Astrocyte (in vitro differentiated cells and primary cell): ENCODE results near the gene FMN2. TPM values are rescaled to one million over a fixed set of nuclear protein-coding genes. Genes with fewer than 3 reads are reported as not detected.
A peak's percentile ranks its signal among the peaks of the same experiment; 100 is the strongest.

Experiments used
- DNase-seq: peaks from one replicate; pipeline ENCODE4 v3.0.0-alpha.2; 2010; ENCODE audit warnings: low read depth
- FAIRE-seq: peaks from 2 replicates; lab custom pipeline; 2011; peaks lifted over from hg19 to GRCh38; lab: Jason Lieb, UNC
- H2AFZ ChIP-seq: 2 replicates; pipeline ENCODE4 v1.6.0; 2012; ENCODE audit warnings: low read depth, low read length, inconsistent platforms
- H3K27ac ChIP-seq: 2 replicates; pipeline ENCODE4 v1.5.1; 2011; ENCODE audit warnings: low read depth, low read length, inconsistent platforms
- H3K27me3 ChIP-seq: 2 replicates; pipeline ENCODE4 v1.6.0; 2011; ENCODE audit warnings: low read length, inconsistent platforms; ENCODE audit not compliant: insufficient read depth
- H3K36me3 ChIP-seq: 2 replicates; pipeline ENCODE4 v1.5.1; 2011; ENCODE audit warnings: low read length, inconsistent platforms; ENCODE audit not compliant: insufficient read depth
- H3K4me1 ChIP-seq: 2 replicates; pipeline ENCODE4 v1.5.1; 2011; ENCODE audit warnings: low read length, inconsistent platforms; ENCODE audit not compliant: insufficient read depth
- H3K4me2 ChIP-seq: 2 replicates; pipeline ENCODE4 v1.6.0; 2012; ENCODE audit warnings: low read length, inconsistent platforms
- H3K4me3 ChIP-seq: 2 replicates; pipeline ENCODE4 v1.5.1; 2011; ENCODE audit warnings: low read depth, mild to moderate bottlenecking, low read length, inconsistent platforms; ENCODE audit not compliant: insufficient read depth
- H3K79me2 ChIP-seq: 2 replicates; pipeline ENCODE4 v1.6.0; 2012; ENCODE audit warnings: mild to moderate bottlenecking, low read length, inconsistent platforms; ENCODE audit not compliant: insufficient read depth
- H3K9ac ChIP-seq: 2 replicates; pipeline ENCODE4 v1.6.0; 2012; ENCODE audit warnings: mild to moderate bottlenecking, low read length, inconsistent platforms
- H3K9me3 ChIP-seq: 2 replicates; pipeline ENCODE4 v1.5.1; 2012; ENCODE audit warnings: low read depth, mild to moderate bottlenecking, low read length, inconsistent platforms; ENCODE audit not compliant: insufficient read depth
- H4K20me1 ChIP-seq: 2 replicates; pipeline ENCODE4 v1.6.0; 2012; ENCODE audit warnings: low read length, inconsistent platforms; ENCODE audit not compliant: insufficient read depth
- H3K27ac Mint-ChIP-seq: one replicate; pipeline ENCODE4 v1.8.0; 2021; ENCODE audit warnings: mild to moderate bottlenecking, mixed read lengths; ENCODE audit not compliant: unreplicated experiment
- H3K27me3 Mint-ChIP-seq: one replicate; pipeline ENCODE4 v1.8.0; 2021; ENCODE audit warnings: low read depth, mixed read lengths; ENCODE audit not compliant: unreplicated experiment
- H3K36me3 Mint-ChIP-seq: one replicate; pipeline ENCODE4 v1.8.0; 2021; ENCODE audit warnings: low read depth, mixed read lengths; ENCODE audit not compliant: unreplicated experiment
- H3K4me1 Mint-ChIP-seq: one replicate; pipeline ENCODE4 v1.8.0; 2021; ENCODE audit warnings: low read depth, mixed read lengths; ENCODE audit not compliant: unreplicated experiment
- H3K4me3 Mint-ChIP-seq: one replicate; pipeline ENCODE4 v1.8.0; 2021; ENCODE audit warnings: mild to moderate bottlenecking, moderate library complexity, mixed read lengths; ENCODE audit not compliant: unreplicated experiment
- H3K9me3 Mint-ChIP-seq: one replicate; pipeline ENCODE4 v1.8.0; 2021; ENCODE audit warnings: mild to moderate bottlenecking, mixed read lengths; ENCODE audit not compliant: unreplicated experiment
- CTCF ChIP-seq: IDR thresholded peaks from 2 replicates; pipeline ENCODE4 v1.5.1; 2011; ENCODE audit warnings: low read depth, mild to moderate bottlenecking, inconsistent platforms, low read length, moderate library complexity; ENCODE audit not compliant: insufficient read depth
- EZH2 ChIP-seq: IDR thresholded peaks from 2 replicates; pipeline ENCODE4 v1.6.1; 2012; ENCODE audit warnings: mild to moderate bottlenecking, low read length, inconsistent platforms; ENCODE audit not compliant: insufficient read depth
- total RNA-seq: library from RNA; stranded (reverse); gene quantifications from 2 replicates; pipeline ENCODE4 v1.2.1, GENCODE V29; 2021

FMN2 gene
- total RNA-seq, 1 donor from 2014 or later: 2.4 TPM

- Histone ChIP-seq H3K4me3 (no peak overlapping the region), H3K9ac (no peak overlapping the region), H3K4me1 (no peaks in the 10 kb centered on the region), H3K9me3 (no peaks in the 10 kb centered on the region), H4K20me1 (no peaks in the 10 kb centered on the region), H3K36me3 (no peaks in the 10 kb centered on the region), H3K4me2 (no peak overlapping the region), H3K79me2 (no peaks in the 10 kb centered on the region), H3K27ac (peak overlapping the region; percentile 4), H3K27me3 (no peaks in the 10 kb centered on the region), H2AFZ (no peak overlapping the region)
- Mint-ChIP-seq H3K36me3 (no peaks in the 10 kb centered on the region), H3K4me3 (no peak overlapping the region), H3K27ac (no peak overlapping the region), H3K4me1 (no peaks in the 10 kb centered on the region), H3K9me3 (peaks cover 2% of the 10 kb centered on the region), H3K27me3 (peaks cover 2% of the 10 kb centered on the region)
- TF ChIP-seq CTCF (no peak), EZH2 (no peak)
- FAIRE-seq (no peak), DNase-seq (peak; percentile 47)
Measured at GRCh38 chr1:240136402-240136801, 44.7 kb downstream of the FMN2 start.

- H3K4me3 Mint-ChIP-seq: no peak overlapping the region
- peaks cover 2% of the 10 kb centered on the region for H3K27me3 Mint-ChIP-seq
- H3K27ac ChIP-seq: no peak overlapping the region
- no peaks in the 10 kb centered on the region for H3K9me3 Mint-ChIP-seq
- no peak overlapping the region for H3K4me3 ChIP-seq
- H3K27ac Mint-ChIP-seq: no peak overlapping the region
- H3K4me1 Mint-ChIP-seq: no peaks in the 10 kb centered on the region
- peaks cover 1% of the 10 kb centered on the region for H3K36me3 Mint-ChIP-seq
- no peak for TF ChIP-seq EZH2
- no peak for TF ChIP-seq CTCF
- FAIRE-seq: no peak
- no peaks in the 10 kb centered on the region for H3K27me3 ChIP-seq
- no peak overlapping the region for H3K4me2 ChIP-seq
- H3K9me3 ChIP-seq: no peaks in the 10 kb centered on the region
- no peak overlapping the region for H2AFZ ChIP-seq
- no peaks in the 10 kb centered on the region for H3K36me3 ChIP-seq
- DNase-seq: no peak
- H3K79me2 ChIP-seq: no peaks in the 10 kb centered on the region
- H3K4me1 ChIP-seq: no peaks in the 10 kb centered on the region
- H4K20me1 ChIP-seq: no peaks in the 10 kb centered on the region
- no peak overlapping the region for H3K9ac ChIP-seq
Measured at GRCh38 chr1:240138867-240139266, 47.2 kb downstream of the FMN2 start.

GRCh38 chr1:240139511-240139910 is 47.8 kb downstream of the FMN2 start:
- peaks cover 2% of the 10 kb centered on the region for H3K9me3 Mint-ChIP-seq

More at GRCh38 chr1:240139511-240139910, 47.8 kb downstream of the FMN2 start:
- TF ChIP-seq EZH2: no peak
- TF ChIP-seq CTCF: no peak
- no peak overlapping the region for H3K27ac ChIP-seq
- H3K27me3 ChIP-seq: no peaks in the 10 kb centered on the region
- no peaks in the 10 kb centered on the region for H3K79me2 ChIP-seq
- H3K4me1 ChIP-seq: no peaks in the 10 kb centered on the region
- H3K27me3 Mint-ChIP-seq: peaks cover 3% of the 10 kb centered on the region
- no peaks in the 10 kb centered on the region for H3K4me1 Mint-ChIP-seq
- H3K36me3 Mint-ChIP-seq: peaks cover 5% of the 10 kb centered on the region
- DNase-seq (peak; percentile 6), FAIRE-seq (no peak)
- H3K9me3 ChIP-seq: no peaks in the 10 kb centered on the region
- H3K9ac ChIP-seq: no peak overlapping the region
- H3K4me3 ChIP-seq: no peak overlapping the region
- H2AFZ ChIP-seq: no peak overlapping the region
- H3K4me3 Mint-ChIP-seq: no peak overlapping the region
- no peaks in the 10 kb centered on the region for H4K20me1 ChIP-seq
- no peak overlapping the region for H3K27ac Mint-ChIP-seq
- no peaks in the 10 kb centered on the region for H3K36me3 ChIP-seq
- no peak overlapping the region for H3K4me2 ChIP-seq
